HG02852 (cell line): Measurements from ENCODE around the gene PALD1.

ENCODE experiments used
- ATAC-seq: cut with Tn5 transposase; IDR thresholded peaks from one replicate; pipeline ENCODE4 v1.9.1; 2021; ENCODE audit warnings: mild to moderate bottlenecking, moderate library complexity; ENCODE audit not compliant: unreplicated experiment

Gene PALD1

GRCh38 chr10:70534281-70534680 lies 55.7 kb downstream of the PALD1 start:
- no peak for ATAC-seq

- no peak for ATAC-seq
These were observed 56.4 kb downstream of the PALD1 start for GRCh38 chr10:70535001-70535400.

- no peak for ATAC-seq
These were observed 56.9 kb downstream of the PALD1 start for GRCh38 chr10:70535451-70535850.

GRCh38 chr10:70536196-70536861 lies 57.8 kb downstream of the PALD1 start:
- no peak for ATAC-seq

- no peak for ATAC-seq
These were observed 59.0 kb downstream of the PALD1 start for GRCh38 chr10:70537398-70538194.

GRCh38 chr10:70538195-70538520 lies 59.6 kb downstream of the PALD1 start:
- ATAC-seq: no peak

- no peak for ATAC-seq
These were observed 60.3 kb downstream of the PALD1 start for GRCh38 chr10:70538731-70539338.

- no peak for ATAC-seq
These were observed 60.9 kb downstream of the PALD1 start for GRCh38 chr10:70539471-70539870.

GRCh38 chr10:70540089-70540788 lies 61.7 kb downstream of the PALD1 start:
- ATAC-seq: no peak

- ATAC-seq: no peak
These were observed 62.3 kb downstream of the PALD1 start for GRCh38 chr10:70540789-70541360.

- no peak for ATAC-seq
These were observed 63.4 kb downstream of the PALD1 start for GRCh38 chr10:70541736-70542564.

- no peak for ATAC-seq
These were observed 64.0 kb downstream of the PALD1 start for GRCh38 chr10:70542565-70542938.

GRCh38 chr10:70543911-70544310 lies 65.3 kb downstream of the PALD1 start:
- no peak for ATAC-seq

GRCh38 chr10:70544431-70545340 lies 66.1 kb downstream of the PALD1 start:
- ATAC-seq: no peak

- ATAC-seq: no peak
These were observed 68.0 kb downstream of the PALD1 start for GRCh38 chr10:70546584-70546983.

- ATAC-seq: no peak
These were observed 70.9 kb downstream of the PALD1 start for GRCh38 chr10:70549351-70549961.

- ATAC-seq: no peak
These were observed 71.4 kb downstream of the PALD1 start for GRCh38 chr10:70549962-70550458.

- no peak for ATAC-seq
These were observed 71.9 kb downstream of the PALD1 start for GRCh38 chr10:70550459-70550858.

GRCh38 chr10:70551466-70551865 lies 72.9 kb downstream of the PALD1 start:
- no peak for ATAC-seq
